Stimulated activated CD4-positive, alpha-beta T cell treated with anti-CD3 and anti-CD28 coated beads, TNF-alpha, amount 100 ng/mL, for 24 hours (primary cell): ENCODE results near the gene CD177.
"Not testable (repeated sequence)": the region's sequence is repeated elsewhere in the genome, so short reads cannot be mapped to it uniquely, and the experiment has no call there.

Experiments used
- DNase-seq, 3 experiments: peaks; one replicate each; pipeline ENCODE4 v3.0.0-alpha.2; 2020; ENCODE audit warnings: low read depth in 3 of 3

CD177 gene

GRCh38 chr19:43332058-43332922 lies 21.2 kb upstream of the CD177 start:
- no peak for DNase-seq

GRCh38 chr19:43336508-43336907 lies 17.0 kb upstream of the CD177 start:
- not testable (repeated sequence) for DNase-seq

DNA sequence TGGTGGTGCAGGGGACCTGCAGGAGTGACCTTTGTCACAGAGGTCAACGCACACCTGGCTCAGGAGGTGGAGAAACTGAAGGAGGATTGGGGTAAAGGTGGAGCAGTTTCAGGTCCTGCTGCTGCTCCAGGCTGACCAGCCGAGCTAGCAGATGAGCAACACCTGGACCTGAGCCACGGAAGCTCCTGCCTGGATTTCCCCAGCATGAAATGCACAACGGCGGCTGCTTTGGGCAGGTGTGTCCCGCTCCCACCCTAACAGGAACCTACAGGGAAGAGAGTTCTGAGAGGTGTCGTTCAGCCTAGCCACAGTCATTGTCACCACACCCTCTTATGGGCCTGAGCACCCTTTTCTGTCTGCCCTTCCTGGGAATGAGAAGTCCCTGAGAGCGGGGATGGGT lies 15.7 kb upstream of the CD177 start:
- no peak for DNase-seq

- DNase-seq: no peak
Measured at GRCh38 chr19:43338530-43338929, 15.0 kb upstream of the CD177 start.

DNA sequence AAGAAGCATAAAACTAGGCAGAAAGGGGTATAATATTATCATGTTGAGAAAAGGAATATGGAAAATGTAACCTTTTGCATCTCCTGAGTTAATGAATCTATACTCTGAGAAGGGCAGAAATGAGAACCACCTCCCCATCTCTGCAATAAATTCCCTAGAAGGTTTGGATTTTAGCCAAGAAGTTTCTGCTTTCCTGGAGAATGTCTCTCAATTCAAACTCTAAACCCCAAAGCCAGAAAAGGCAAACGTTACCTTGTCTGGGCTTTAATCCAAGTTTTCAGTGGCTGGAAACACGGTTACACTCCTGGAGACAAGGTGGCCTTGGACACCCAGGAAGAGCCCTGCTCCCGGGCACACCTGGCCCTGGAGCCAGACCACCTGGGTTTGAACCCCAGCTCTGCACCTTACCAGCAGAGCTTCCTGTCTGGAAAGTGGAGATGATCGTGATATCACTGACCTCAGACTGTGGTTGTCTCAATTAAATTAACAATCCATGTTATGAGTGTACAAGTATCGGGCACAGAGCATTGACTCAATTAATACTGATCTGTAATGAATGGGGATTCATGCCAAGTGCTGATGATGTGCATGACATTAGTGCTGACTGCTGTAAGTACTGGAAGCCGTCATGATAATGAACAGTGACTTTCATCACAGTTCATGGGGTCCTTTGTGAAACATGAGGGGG lies 14.1 kb upstream of the CD177 start:
- DNase-seq: not testable (repeated sequence)

DNA sequence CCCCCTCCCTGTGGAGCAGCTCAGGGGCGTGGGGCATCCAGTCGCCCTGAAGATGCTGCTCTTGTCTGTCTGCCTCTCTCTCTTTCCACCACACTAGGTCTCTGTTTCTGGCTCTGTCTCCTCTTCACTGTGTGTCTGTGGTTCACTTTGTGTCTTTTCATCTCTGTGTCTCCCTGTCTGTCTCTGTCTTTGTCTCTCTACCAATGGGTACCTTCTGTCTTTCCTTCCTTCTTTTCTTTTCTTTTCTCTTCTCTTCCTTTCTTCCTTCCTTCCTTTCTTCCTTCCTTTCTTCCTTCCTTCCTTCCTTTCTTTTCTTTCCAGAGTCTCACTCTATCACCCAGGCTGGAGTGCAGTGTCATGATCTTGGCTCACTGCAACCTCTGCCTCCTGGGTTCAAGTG lies 13.4 kb upstream of the CD177 start:
- DNase-seq: not testable (repeated sequence)

DNA sequence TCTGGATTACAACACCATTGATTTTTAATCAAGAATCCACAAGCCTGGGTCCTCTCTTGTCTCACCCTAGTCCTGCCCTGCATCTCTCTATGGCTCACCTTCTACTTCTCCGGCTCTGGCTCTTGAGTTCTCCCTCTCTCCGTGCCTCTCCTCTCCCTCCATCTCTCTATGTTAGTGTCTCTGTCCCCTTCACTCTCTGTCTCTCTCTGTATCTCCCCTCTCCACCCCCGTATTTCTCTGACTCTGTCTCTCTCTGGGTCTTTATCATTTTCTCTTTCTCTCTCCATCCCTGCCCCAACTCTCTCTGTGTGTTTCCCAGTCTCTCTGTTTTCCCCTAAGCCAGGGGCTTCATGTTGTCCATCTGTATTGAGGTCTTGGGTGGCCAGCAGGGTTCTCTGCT lies 12.4 kb upstream of the CD177 start:
- DNase-seq: not testable (repeated sequence)

DNA sequence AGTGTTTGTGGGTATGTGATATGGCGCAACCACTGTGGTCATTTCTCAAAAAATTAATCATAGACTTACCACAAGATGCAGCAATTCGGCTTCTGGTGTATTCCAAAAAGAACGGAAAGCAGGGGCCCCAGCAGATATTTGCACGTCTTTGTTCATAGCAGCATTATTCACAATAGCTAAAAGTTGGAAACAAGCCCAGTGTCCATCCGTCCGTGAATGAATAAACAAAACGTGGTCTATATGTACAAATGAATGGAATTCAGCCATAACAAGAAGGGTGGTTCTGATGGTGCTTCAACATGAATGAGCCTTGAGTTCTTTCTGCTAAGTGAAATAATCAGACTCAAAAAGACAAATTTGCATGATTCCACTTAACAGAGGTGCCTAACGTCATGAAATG lies 11.4 kb upstream of the CD177 start:
- not testable (repeated sequence) for DNase-seq

GRCh38 chr19:43344347-43344925 lies 9.1 kb upstream of the CD177 start:
- DNase-seq: not testable (repeated sequence)

DNA sequence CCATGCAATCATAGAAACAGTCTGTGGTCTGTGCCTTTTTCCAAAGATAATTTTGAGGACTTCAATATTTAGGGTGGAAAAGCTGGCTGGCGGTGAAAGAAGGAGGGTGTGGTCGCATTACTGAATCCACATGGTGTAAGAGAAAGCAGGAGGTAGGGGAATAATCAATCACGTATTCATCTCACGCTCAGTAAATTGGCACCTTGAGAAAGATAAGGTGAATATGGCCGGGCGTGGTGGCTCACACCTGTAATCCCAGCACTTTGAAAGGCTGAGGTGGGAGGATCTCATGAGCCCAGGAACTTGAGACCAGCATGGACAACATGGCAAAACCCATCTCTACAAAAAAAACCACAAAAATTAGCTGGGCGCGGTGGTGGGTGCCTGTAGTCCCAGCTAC lies 3.7 kb upstream of the CD177 start:
- not testable (repeated sequence) for DNase-seq

DNA sequence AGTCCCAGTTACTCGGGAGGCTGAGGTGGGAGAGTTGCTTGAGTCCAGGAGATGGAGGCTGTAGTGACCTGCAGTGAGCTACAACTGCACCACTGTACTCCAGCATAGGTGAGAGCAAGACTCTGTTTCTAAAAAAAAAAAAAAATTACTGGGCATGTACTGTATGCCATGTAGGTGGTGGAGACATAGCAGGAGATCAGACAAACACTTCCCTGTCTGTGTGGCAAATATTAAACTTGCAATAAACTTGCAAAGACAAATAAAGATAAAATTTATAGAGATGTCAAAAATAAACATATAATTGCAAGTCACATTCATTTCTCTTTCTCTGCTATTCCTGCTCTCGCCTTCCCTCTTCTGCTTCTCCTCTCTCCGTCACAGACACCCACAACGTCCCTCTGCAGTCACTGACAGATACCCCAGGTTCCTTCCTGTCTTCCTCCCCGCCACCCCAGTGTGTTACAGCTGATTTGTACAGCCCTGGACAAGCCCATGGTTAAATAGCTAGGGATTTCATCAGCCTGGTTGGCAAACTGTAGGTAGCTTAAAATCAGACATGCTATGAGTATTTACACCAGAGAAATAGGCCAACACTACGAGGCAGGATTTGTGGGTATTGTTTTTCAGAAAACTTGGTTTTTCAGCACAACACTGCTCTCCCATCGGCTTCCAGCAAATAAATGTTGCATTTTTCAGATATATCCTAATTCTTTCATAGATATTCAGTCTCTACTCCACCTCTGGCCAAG lies 1.3 kb upstream of the CD177 start:
- no peak for DNase-seq

DNA sequence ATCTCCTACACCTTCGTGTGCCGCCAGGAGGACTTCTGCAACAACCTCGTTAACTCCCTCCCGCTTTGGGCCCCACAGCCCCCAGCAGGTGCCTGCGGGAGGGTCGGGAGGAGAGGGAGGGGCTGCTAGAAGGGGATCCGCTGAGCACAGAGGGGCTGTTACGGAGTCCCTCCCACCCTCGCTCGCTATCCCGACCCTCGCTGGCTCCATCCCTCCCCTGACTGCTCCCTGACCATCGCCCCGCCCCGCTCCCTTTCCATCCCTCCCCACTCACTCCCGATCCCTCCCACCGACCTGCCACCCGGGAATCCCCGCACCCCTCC lies 780 bp downstream of the CD177 start:
- no peak for DNase-seq

GRCh38 chr19:43356749-43357148 lies 3.3 kb downstream of the CD177 start:
- DNase-seq: not testable (repeated sequence)

DNA sequence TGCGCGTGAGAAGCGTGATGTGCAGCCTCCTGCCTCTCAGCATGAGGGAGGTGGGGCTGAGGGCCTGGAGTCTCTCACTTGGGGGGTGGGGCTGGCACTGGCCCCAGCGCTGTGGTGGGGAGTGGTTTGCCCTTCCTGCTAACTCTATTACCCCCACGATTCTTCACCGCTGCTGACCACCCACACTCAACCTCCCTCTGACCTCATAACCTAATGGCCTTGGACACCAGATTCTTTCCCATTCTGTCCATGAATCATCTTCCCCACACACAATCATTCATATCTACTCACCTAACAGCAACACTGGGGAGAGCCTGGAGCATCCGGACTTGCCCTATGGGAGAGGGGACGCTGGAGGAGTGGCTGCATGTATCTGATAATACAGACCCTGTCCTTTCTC lies 8.7 kb downstream of the CD177 start:
- DNase-seq: no peak

GRCh38 chr19:43362745-43363144 lies 9.3 kb downstream of the CD177 start:
- no peak for DNase-seq

GRCh38 chr19:43365677-43366076 lies 12.2 kb downstream of the CD177 start:
- DNase-seq: not testable (repeated sequence)

DNA sequence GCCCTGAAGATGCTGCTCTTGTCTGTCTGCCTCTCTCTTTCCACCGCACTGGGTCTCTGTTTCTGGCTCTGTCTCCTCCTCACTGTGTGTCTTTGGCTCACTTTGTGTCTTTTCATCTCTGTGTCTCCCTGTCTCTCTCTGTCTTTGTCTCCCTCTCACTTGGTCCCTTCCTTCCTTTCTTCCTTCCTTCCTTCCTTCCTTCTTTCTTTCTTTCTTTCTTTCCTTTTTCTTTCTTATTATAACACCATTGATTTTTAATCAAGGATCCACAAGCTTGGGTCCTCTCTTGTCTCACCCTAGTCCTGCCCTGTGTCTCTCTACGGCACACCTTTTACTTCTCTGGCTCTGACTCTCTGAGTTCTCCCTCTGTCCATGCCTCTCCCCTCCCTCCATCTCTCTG lies 14.3 kb downstream of the CD177 start:
- no peak for DNase-seq

DNA sequence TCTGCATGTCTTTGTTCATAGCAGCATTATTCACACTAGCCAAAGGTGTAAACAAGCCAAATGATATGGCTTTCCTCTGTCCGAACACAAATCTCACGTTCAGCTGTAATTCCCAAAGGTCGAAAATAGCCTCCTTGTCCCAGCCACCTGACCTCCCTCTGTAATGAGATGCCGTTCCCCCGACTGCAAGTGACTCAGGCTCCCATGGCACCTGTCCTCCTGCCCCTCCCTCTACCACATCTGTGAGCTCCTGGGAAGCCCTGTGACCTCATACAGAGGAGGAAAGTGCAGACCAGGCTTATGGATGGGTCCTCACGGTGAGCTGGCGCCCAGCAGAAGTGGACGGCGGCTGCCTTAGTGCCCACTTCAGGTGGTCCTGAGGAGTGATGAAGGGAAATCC lies 15.4 kb downstream of the CD177 start:
- DNase-seq: not testable (repeated sequence)

DNA sequence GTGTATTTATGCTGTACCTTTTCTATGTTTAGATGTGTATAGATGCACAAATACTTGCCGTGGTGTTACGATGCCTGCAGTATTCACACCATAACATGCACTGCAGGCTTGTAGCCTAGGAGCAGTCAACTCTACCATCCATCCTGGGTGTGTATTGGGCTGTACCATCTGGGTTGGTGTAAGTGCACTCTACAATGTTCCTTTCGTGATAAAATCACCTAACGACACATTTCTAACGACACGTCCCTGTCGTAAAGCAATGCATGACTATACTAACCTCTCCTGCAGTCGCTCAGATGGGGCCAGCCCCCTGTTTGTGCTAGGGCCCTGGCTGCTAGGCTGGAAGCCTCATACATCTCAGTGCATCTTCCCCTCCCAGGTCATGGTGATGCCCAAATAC lies 18.4 kb downstream of the CD177 start:
- no peak for DNase-seq

DNA sequence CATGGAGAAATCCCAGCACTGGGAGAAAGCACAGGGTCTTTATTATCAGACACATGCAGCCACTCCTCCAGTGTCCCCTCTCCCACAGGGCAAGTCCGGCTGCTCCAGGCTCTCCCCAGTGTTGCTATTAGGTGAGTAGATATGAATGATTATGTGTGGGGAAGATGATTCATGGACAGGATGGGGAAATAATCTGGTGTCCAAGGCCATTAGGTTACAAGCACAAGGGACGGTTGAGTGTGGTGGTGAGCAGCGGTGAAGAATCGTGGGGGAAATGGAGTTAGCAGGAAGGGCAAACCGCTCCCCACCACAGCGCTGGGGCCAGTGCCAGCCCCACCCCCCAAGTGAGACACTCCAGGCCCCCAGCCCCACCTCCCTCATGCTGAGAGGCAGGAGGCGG lies 19.0 kb downstream of the CD177 start:
- no peak for DNase-seq

- not testable (repeated sequence) for DNase-seq
Measured at GRCh38 chr19:43377624-43378023, 24.1 kb downstream of the CD177 start.

- no peak for DNase-seq
Measured at GRCh38 chr19:43380008-43380407, 26.5 kb downstream of the CD177 start.
